Astrocyte of the hippocampus (primary cell): ENCODE data around the gene GFOD1.
"Not testable (repeated sequence)": the region's sequence is repeated elsewhere in the genome, so short reads cannot be mapped to it uniquely, and the experiment has no call there.

Experiments
- DNase-seq: peaks from one replicate; pipeline ENCODE4 v3.0.0; 2011; ENCODE audit warnings: low read depth, low spot score

GFOD1 gene

DNA sequence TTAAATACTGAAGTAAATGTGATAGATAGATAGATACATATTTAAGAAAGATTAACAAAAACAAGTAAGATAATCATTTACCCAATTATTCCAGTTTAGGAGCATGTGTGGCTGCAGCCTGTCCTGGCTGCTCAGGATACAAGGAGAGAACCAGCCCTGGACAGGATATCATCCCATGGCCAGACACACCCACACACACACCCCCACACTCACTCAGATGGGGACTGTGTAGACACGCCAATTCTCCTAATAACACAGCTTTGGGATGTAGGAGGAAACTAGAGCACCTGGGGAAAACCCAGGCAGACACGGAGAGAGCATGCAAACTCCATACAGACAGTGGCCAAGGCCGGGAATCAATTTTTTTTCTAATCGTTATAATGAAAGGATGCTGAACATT, 45.6 kb downstream of the GFOD1 start:
- no peak for DNase-seq

DNA sequence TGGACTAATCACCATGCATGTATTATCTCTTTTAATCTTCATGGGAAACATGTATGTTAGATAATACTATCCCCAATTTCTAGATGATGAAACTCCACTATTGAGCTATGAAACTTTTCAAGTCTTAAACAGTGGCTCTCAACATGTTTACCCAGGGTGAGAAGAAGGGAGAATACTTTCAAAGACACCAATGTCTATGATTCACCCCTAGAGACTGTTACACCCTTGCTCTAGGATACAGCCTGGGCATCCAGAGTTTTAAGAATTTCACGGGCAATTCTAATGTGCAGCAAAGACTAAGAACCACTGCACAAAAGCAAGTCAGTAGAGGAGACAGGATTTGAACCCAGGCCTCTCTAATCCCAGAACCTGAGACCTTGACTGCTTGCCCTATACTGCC, 47.8 kb downstream of the GFOD1 start:
- no peak for DNase-seq

DNA sequence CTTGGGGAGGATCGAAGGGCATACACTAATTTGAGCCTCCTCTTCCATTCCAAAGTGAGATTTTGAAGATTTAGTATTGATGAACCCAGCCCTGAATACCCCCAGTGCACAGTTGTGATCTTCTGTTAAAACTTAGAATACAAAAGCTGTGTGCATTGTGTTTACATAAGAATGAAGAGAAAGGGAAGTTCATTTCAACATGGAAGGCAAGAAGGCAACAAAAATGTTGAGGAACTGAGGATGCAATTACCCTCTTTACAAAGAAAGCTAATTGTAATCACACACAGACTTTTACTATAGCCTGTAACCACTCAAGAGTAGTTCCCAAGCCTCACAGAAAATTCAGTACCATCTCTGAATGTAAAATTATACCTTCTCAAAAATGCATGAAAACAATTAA, 49.3 kb downstream of the GFOD1 start:
- no peak for DNase-seq

- no peak for DNase-seq
These were observed 50.0 kb downstream of the GFOD1 start for GRCh38 chr6:13437218-13437996.

DNA sequence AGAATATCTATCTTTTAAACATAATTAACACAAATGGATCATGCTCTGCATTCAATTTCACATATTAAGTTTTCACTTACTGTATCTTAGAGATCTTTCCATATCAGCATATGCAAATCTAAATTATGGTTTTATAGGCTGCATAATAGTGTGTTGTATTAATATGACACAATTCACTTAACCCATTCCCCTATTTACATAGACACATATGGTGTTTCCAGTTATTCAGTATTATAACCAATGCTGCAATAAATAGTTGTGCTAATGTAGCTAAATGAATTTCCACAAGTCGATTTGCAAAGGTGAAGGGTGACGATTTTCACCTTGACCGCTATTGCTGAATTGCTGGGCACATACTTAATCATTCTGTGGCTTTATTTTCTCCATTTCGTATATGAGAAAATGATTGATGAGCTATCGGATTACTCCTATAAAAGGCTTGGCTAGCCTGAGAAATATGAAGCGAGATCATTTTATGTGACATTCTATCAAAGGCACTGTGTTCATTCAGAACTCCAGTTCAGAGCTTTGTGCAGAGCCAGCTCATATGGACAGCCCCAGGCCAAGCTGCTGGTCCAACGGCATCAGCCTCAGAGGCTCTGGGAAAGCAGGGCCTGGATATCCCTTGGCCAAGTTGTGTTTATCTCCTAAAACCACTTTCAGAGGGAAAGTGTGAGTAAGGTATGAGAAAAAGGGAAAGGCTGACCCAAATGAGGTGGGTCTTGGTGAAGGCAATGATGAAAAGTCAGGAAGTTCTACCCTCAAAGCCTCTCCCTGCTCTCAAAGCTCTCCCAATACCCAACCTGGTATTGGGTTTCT, 50.8 kb downstream of the GFOD1 start:
- DNase-seq, result no peak

DNA sequence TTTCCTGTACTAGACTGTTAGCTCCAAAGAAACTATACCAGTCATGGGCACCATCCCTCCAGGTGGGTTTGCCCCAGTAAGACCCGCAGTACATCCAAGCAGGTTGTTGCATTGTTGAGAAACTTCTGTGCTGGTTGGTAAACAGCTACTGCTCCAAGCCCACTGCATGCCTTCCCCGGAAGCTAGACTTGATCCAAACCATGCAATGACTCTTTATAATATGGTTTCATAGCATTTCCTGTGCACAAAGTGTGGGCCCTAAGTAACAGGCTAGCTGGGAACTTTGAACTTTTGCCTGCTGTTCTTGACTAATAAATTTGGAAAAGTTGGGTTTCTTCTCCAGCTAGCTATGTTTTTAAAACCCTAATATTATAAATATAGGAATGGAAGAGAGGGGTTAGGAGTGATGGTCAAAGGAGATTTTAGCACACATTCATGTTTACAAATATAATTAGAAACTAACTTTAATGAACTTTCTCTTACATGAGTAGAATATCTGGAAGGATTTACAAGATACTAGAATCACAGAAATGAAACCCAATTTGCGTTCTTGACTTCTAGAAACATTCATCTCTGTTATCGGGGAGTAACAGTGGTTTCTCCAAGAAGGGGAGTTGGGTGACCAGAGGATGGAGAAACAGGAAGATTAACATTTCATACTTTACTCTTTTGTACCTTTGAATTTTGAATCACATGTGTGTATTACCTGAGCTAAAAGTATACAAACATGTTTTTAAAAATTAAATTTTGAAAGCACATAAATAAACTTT, 51.7 kb downstream of the GFOD1 start:
- DNase-seq, result no peak

DNA sequence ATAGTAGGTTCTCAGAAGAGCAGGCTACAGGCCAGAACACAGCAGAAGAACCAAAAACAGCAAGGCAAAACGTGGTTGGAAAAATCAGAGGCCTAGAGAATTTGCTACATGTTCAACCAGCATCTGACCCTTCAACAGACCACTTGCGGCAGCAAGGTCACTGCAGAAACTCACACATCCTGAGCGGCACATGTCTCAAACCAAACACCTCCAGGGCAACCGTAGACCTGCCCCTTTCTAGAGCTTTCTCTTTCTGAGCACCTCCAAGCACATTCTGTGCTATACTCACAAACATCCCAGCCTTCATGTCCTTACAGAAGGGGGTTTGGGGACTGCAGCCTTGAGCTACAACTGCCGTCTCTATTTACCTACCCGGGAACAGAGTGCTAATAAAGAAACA, 52.6 kb downstream of the GFOD1 start:
- DNase-seq, result no peak

GRCh38 chr6:13434135-13434775, 53.1 kb downstream of the GFOD1 start:
- not testable (repeated sequence) for DNase-seq

- no peak for DNase-seq
These were observed 53.7 kb downstream of the GFOD1 start for GRCh38 chr6:13433709-13434121.

DNA sequence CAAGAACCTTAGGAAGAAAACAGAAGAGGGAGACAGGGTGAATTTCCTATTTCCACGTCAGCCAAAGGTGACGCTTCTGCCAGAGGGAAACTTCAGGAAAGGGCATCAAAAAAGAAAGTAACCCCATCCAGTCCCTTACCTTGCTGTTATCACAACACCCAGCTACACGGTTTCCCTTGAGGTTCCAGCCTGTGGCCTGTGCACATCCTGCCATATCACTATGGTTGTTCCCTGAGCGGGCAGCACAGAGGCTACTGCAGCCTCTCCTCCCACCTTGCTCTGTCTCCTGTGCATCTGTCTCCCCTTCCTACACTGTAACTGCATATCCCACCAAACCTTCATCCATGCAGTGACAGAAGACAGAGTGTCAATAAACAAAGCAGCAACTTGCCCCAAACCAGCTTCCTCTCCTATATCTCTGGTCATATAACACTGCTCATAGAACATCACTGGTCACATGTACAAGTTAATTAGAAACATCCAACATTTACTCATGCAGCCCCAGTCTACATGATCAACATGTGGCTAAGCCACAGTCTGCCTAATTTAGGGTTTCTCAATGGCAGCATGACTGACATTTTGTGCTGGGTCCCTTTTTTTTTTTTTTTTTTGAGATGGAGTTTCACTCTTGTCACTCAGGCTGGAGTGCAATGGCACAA, 54.7 kb downstream of the GFOD1 start:
- DNase-seq, result no peak

DNA sequence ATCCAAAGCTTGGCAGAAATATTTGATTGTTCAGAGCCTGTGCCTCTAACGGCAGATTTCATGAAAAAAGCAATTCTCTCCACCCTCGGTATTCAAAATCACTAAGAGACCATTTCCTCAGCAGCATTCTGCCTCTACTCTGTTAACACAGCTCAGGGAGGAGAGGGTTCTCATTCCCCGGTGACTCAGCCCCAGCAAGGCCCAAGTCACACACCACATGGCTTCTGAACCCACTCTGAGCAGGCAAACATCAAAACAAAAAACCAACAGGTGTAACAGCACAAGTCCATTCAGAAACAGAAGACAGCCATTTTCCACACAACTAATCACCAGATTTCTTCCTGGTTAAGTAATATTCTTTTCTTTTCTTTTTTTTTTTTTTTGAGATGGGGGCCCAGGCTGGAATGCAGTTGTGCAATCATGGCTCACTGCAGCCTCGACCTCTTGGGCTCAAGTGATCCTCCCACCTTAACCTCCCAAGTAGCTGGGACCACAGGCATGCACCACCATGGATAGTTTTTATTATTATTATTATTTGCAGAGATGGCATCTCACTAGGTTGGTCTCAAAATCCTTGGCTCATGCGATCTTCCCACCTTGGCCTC, 55.4 kb downstream of the GFOD1 start:
- DNase-seq, result peak; percentile 63

DNA sequence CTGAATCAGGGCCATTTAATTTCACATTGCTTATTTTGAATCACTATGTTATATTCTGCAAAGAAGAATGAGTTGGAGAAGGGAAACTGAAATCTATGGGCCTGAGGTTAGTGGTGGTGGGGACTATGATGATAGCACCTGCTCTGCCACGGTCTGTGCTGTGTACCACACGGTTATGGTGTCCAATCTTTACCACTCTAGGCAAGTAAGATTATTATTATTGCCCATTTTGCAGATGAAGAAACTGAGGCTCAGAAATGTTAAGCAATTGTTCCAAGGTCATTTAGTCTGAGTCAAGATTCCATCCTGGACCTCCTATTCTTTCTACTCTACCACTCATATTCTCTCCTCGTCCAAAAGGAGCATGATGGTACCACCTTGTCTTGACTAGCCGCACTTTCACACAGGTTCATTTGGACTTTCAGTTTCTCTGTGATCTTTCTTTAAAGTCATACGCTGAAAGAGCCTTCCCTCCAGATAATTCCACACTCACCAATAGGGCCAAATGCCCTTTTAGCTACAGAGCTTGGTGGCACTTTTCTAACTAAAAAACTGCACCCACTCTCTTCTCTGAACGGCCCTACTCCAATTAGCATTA, 56.2 kb downstream of the GFOD1 start:
- DNase-seq, result no peak

DNA sequence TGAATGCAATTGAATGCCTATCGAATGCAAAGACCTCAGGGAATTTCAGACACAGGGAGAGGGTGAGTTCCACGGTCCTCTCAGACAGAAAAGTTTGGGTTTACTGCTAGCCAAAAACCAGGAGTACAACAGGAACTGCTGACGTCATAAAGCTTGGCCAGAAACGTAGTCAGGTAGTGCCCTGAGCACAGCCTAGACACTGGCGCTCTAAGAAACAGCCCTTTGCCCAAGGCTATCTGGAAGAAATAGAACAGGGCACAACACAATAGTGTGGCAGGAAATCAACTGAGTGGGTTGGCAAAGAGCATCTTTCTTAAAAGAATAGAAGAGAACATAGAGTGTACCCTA, 58.0 kb downstream of the GFOD1 start:
- no peak for DNase-seq

DNA sequence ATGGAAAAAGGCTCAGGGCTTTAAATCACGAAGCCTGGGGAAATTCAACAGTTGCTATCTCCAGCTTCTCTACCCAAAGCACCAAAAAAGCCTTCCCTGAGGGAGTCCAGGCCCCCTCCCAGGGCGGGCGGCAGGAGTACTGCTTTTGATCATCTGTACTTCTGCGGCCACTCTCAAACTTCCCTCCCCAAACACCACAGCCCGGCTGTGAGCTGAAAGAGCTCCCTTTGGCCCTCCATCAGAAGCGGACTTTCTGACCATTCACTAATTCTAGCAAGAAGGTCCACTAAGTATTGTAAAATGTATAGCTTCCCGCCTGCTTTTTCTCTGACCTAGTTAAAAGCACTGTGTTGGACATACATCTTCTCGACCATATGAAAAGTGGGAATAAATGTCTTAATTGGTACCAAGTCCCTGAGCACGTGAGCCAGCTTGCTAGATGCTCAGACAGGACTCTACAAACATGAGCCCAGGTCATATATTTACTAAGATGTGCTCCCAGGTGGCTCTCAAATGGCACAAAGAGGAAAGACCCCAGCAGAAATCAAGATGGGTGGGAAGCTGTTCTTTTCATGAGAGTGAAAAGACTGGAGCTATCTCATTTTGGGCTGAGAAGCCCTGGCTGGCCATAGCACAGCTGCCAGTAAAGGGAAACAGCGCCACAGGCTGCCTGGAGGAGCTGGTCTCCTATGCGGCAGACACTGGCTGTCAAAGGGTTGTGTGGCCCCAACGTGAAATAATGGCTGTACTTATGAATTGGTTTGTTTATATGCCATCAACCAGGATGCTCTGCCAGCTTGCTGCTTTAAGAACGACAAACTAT, 58.6 kb downstream of the GFOD1 start:
- DNase-seq, result no peak

DNA sequence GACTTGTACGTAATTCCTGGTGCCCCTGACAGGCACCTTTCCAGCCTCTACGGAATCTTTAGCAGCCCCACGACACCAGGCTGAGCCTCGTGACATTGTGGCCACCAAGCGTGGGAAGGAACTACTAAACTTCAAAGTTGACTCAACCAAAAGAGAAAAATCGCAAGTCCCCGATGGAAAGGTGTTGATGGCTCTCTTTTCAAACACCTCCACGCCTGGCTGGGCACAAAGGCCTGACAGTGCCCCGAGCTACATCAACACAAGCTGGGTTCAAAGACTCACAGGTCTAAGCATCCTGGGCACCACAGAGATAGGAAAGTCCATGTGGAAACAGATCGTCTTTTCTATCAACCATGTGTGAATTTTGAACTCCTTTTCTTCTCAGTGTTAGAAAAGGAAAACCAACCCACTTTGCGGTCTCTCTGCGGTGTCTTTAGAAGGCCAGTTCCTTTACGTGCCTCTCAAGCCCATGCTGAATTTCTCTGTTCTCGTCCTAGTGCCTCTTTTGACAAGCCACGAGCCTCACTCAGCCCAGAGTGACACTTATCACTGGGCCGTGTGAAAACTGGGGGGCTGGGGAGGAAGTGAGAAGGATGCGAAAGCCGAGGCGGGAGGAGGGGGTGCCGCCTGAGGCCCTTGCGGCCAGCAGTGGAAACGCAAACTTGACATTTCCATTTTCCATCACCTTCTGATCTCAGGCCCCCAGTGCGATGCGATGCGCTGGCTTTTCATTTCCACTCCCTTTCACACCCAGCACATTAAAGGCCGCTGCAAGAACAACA, 59.4 kb downstream of the GFOD1 start:
- DNase-seq, result no peak

- no peak for DNase-seq
These were observed 60.1 kb downstream of the GFOD1 start for GRCh38 chr6:13427316-13427715.

DNA sequence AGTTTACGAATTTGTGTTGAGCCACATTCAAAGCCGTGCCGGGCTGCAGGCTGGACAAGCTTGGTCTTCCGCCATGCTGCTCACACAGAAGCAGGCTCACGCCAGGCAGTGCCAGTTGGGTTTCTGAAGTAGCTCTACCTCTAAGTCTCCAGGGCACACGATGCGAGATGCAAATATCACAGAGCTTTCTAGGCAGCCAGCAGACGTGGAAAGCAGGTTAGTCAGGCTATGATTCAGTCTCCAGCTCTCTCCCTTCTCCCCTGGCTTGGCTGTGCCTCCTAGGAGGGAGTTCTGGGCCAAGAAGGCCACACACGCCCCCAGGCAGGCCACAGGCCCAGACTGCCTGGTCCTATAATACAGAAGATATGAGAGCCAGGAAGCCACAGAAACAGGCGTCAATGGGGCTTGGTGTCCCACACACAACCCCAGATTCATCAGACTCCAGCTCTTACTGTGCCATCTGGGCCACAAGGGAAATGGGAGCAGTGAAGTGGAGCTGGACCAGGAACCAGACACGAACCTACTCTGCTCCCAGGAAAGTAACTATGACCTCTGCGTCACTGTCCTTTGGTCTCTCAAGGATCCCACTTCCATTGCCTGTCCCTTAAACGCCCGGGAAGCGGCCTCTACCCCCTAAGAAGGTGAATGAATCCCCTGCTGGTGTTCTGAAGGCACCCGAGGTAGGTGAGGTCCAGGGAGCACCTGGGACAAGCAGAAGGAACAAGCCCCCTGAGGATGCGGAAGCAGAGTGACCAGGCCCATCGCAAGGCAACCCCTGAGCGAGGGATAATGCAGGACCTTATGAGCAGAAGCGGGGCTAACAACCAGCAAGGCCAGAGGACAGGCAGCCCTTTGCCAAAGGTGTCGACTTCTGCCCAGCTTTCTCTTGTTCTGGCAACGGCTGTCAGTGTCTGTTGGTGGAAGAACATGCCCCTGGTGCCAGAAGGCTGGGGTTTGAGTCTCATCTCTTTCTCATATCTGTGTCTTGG, 61.2 kb downstream of the GFOD1 start:
- DNase-seq, result peak; percentile 70
